GM21619 (cell line): ENCODE results near the gene USP17L29.
"Not testable (repeated sequence)": the region's sequence is repeated elsewhere in the genome, so short reads cannot be mapped to it uniquely, and the experiment has no call there.

Source experiments
- ATAC-seq: cut with Tn5 transposase; IDR thresholded peaks from one replicate; pipeline ENCODE4 v1.9.1; 2021; ENCODE audit not compliant: unreplicated experiment

The USP17L29 gene

GRCh38 chr4:9353338-9353737 is at the start of gene USP17L29:
USP17L29 (plus strand) TSS chr4:9353638; CDS start chr4:9353638, 0 bp downstream.
- not testable (repeated sequence) for ATAC-seq

DNA sequence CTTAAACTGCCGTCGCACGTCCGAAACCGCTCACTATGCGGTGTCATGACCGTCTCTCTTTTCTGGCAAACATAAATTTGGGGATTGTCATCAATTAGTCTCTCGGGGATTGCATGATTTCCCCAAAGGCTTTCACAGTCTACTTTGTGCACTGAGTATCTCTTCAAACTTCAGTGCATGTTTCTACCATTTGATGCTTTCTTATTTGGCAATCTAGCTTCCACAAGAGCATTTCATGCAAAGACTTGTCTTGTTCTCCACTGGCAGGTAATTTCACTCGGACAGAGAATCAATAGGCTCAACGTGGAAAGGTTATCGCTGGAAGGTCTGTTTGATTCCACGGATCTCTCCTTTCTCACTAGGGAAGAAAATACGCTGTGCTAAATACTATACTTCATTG is 29.2 kb upstream of the USP17L29 start:
- not testable (repeated sequence) for ATAC-seq

- not testable (repeated sequence) for ATAC-seq
These were observed 28.6 kb upstream of the USP17L29 start, which contains the start of gene USP17L24 for GRCh38 chr4:9324865-9325264. USP17L24 (plus strand) TSS chr4:9325165; CDS start chr4:9325165, 0 bp downstream.

- not testable (repeated sequence) for ATAC-seq
These were observed 23.8 kb upstream of the USP17L29 start, which contains the start of gene USP17L25 for GRCh38 chr4:9329611-9330010. USP17L25 (plus strand) TSS chr4:9329911; CDS start chr4:9329911, 0 bp downstream.

DNA sequence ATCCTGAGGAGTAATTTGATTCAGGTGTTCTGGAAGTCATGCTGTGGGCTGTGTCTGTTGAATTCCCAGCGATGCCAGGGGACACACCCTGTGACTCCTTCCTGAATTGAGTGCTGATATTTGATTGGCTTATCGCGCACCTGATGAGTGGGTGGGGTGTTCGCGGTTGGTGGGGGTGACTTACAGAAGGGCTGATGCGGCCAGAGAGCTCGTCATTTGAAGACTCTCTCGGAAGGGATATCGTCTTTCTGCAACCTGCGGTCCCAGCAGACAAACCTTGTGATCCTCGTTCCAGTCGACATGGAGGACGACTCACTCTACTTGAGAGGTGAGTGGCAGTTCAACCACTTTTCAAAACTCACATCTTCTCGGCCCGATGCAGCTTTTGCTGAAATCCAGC is 19.1 kb upstream of the USP17L29 start, which contains the start of gene USP17L26:
USP17L26 (plus strand) TSS at position 301 of the 400 bp plus-strand sequence; CDS start at position 301, 0 bp downstream.
- not testable (repeated sequence) for ATAC-seq

DNA sequence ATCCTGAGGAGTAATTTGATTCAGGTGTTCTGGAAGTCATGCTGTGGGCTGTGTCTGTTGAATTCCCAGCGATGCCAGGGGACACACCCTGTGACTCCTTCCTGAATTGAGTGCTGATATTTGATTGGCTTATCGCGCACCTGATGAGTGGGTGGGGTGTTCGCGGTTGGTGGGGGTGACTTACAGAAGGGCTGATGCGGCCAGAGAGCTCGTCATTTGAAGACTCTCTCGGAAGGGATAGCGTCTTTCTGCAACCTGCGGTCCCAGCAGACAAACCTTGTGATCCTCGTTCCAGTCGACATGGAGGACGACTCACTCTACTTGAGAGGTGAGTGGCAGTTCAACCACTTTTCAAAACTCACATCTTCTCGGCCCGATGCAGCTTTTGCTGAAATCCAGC is 14.3 kb upstream of the USP17L29 start, which contains the start of gene USP17L5:
USP17L5 (plus strand) TSS at position 301 of the 400 bp plus-strand sequence; CDS start at position 301, 0 bp downstream.
- not testable (repeated sequence) for ATAC-seq

DNA sequence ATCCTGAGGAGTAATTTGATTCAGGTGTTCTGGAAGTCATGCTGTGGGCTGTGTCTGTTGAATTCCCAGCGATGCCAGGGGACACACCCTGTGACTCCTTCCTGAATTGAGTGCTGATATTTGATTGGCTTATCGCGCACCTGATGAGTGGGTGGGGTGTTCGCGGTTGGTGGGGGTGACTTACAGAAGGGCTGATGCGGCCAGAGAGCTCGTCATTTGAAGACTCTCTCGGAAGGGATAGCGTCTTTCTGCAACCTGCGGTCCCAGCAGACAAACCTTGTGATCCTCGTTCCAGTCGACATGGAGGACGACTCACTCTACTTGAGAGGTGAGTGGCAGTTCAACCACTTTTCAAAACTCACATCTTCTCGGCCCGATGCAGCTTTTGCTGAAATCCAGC is 9.6 kb upstream of the USP17L29 start, which contains the start of gene USP17L27:
USP17L27 (plus strand) TSS at position 301 of the 400 bp plus-strand sequence; CDS start at position 301, 0 bp downstream.
- ATAC-seq = not testable (repeated sequence)

DNA sequence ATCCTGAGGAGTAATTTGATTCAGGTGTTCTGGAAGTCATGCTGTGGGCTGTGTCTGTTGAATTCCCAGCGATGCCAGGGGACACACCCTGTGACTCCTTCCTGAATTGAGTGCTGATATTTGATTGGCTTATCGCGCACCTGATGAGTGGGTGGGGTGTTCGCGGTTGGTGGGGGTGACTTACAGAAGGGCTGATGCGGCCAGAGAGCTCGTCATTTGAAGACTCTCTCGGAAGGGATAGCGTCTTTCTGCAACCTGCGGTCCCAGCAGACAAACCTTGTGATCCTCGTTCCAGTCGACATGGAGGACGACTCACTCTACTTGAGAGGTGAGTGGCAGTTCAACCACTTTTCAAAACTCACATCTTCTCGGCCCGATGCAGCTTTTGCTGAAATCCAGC is 4.8 kb upstream of the USP17L29 start, which contains the start of gene USP17L28:
USP17L28 (plus strand) TSS at position 301 of the 400 bp plus-strand sequence; CDS start at position 301, 0 bp downstream.
- not testable (repeated sequence) for ATAC-seq

GRCh38 chr4:9350866-9351265 is 2.6 kb upstream of the USP17L29 start:
- not testable (repeated sequence) for ATAC-seq

GRCh38 chr4:9362829-9363228 is 9.4 kb downstream of the USP17L29 start, which contains the start of gene USP17L30:
USP17L30 (plus strand) TSS chr4:9363129; CDS start chr4:9363129, 0 bp downstream.
- not testable (repeated sequence) for ATAC-seq

- ATAC-seq = not testable (repeated sequence)
These were observed 26.4 kb downstream of the USP17L29 start for GRCh38 chr4:9379881-9380280.

- ATAC-seq = not testable (repeated sequence)
These were observed 27.6 kb downstream of the USP17L29 start for GRCh38 chr4:9381012-9381534.

DNA sequence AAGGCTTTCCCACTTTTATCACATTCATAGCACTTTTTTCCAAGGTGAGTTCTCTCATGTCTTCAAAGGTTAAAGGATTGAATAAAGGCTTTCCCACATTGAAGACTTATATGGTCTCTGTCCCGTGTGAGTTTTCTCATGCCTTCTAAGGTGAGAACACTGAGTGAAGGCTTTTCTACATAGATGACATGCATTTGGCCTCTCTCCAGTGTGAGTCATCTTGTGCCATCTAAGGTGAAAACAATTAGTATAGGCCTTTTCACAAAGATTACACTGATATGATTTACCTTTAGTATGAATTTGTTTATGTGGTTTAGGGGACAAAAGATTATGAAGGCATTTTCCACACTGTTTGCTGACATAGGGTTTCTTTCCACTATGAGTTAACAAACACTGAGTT is 30.7 kb downstream of the USP17L29 start:
- ATAC-seq = no peak

GRCh38 chr4:9389001-9389400 is 35.6 kb downstream of the USP17L29 start:
- not testable (repeated sequence) for ATAC-seq
